HG03175 (cell line): Measurements from ENCODE around the gene PHLDA1.
A peak's percentile ranks its signal among the peaks of the same experiment; 100 is the strongest.

Source experiments
- ATAC-seq: cut with Tn5 transposase; IDR thresholded peaks from one replicate; pipeline ENCODE4 v1.9.1; 2021; ENCODE audit warnings: mild to moderate bottlenecking, moderate library complexity; ENCODE audit not compliant: unreplicated experiment

Gene PHLDA1

GRCh38 chr12:76031414-76032042 lies at the start of gene PHLDA1:
TSS of gene PHLDA1 (minus strand) at chr12:76031776.
- ATAC-seq: peak; percentile 82

GRCh38 chr12:76080729-76081415 lies 49.3 kb upstream of the PHLDA1 start:
- ATAC-seq: no peak

DNA sequence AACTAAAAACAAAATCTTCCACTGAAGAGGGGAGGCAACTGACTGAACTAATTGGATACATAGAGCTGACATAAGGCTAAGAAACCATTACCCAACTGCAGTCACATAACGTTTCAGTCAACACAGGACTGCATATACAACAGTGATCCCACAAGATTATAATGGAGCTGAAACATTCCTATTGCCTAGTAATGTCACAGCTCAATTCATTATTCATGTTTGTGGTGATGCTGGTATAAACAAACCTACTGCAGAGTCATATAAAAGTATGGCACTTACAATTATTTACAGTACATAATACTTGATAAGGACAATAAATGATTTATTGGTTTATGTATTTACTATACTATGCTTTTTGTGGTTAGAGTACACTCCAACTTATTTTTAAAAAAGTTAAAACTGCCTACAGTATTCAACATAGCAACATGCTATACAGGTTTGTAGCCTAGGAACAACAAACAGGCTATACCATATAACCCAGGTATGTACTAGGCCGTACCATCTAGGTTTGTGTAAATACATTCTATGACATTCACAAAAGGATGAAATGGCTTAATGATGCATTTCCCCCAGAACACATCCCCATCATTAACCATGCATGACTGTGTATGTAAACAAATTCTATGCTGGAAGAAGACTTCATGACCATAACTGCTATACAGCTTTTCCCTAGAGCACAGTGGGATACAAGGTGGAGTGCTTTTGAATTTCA lies 48.6 kb upstream of the PHLDA1 start:
- no peak for ATAC-seq

DNA sequence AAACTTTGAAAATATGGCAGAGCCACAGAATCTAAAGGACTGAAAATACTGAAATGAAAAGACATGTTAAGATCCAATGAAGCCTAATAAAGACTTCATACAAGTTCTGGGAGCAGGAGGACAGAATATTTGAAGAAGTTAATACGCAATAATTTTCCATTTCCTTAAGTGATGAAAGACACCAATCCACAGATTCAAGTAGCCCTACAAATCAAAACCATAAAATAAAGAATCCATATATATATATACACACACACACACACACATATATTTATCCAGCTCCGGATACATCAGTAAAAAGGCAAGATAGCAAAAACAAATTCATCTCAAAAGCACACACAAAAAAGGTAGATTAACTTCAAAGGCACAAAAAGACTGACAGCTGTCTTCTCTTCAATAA lies 47.2 kb upstream of the PHLDA1 start:
- ATAC-seq: no peak

DNA sequence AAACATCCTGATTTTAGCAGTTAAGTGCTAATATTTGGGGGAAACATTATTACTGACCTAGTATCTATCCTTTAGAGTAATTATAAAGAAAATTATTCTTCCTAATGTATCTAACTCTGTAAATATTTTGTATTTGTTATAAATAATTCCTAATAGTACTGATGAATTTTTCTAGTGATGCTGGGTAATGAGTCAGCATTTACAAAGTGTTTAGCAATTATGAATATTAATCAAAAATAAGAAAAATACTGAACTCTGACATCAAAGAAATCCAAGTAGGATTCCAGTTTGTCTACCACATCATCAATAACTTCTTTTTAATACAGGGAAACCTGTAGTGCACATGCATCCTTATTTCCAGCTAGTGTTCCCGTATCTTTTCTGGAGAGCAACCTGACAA lies 43.9 kb upstream of the PHLDA1 start:
- ATAC-seq: no peak

DNA sequence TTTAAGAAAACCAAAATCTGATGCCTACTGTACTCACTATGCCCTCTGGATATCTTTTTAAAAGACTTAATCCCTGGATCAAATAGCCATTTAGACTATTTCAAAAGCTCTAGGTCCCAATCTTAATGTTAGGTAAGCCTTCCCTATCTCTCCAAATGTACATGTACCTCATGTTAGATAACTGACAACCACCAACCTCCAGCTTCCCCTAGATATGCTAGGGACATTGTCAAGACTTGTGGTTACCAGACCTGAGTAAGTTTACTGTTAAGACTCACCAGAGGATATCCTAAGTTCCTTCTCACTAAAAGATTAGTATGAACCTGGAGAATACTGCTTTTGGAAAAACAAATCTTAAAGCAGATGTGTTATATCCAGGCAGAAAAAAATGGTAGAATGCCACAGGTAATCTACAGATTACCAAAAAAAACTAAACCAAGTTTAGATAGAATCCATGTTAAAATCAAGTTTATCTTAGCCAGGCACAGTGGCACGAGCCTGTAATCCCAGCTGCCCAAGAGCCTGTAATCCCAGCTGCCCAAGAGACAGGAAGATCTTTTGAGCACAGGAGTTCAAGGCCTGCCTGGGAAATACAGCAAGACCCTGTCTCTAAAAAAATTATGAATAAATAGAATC lies 43.2 kb upstream of the PHLDA1 start:
- ATAC-seq: no peak

DNA sequence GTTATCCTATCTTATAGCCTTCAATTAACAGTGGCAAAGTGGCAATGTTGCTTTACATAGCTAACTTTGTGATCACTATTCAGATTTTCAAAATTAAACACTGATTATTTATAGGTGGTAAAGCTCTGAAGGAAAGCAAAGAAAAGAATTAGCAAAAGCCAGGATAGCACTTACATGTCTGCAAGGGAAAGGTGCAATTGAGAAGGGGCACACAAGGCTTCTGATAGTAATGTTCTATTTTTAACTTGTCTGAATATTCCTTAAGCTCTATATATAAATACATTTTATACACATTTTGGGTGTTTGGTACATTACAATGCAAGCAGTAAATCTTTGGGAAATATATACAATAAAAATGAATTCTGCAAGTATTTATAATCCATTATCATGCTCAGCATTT lies 42.0 kb upstream of the PHLDA1 start:
- no peak for ATAC-seq

GRCh38 chr12:76072568-76072967 lies 41.0 kb upstream of the PHLDA1 start:
- no peak for ATAC-seq

- ATAC-seq: no peak
Measured at GRCh38 chr12:76069339-76069738, 37.8 kb upstream of the PHLDA1 start.

DNA sequence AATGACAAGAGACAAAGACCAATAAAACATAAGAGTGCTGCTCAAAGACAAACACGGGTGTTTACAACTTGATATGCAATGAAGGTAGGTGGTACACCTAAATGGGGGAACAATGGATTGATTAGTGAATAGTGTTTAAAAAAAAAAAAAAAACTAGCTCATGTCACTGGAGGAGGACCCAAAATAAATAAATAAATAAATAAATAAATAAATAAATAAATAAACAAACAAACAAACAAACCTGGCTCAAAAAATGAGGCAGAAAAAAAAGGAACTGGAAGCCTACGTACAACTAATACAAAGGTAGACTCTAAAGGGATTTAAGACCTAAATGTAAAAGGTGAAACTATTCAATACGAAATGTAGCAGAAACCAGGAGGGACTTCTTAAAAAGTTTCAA lies 34.3 kb upstream of the PHLDA1 start:
- no peak for ATAC-seq

- ATAC-seq: no peak
Measured at GRCh38 chr12:76064904-76065303, 33.3 kb upstream of the PHLDA1 start.

DNA sequence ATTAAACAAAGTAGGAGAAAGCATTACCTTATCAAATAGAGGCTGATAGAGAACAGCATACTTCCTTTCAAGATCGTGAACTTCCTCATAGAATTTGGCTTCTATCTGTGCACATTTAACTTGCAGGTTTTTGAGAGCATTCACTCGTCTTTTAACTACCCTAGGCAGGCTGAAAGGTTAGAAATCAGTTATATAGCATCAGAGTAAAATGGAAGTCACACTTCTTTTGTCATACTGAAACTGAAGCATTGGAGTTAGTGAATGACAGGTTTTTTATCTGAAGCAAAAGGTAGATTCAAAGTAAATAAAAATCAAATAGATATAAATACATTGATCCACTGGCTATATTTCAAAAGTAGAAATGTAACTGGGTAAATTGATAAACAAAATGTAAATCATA lies 28.5 kb upstream of the PHLDA1 start:
- ATAC-seq: no peak

DNA sequence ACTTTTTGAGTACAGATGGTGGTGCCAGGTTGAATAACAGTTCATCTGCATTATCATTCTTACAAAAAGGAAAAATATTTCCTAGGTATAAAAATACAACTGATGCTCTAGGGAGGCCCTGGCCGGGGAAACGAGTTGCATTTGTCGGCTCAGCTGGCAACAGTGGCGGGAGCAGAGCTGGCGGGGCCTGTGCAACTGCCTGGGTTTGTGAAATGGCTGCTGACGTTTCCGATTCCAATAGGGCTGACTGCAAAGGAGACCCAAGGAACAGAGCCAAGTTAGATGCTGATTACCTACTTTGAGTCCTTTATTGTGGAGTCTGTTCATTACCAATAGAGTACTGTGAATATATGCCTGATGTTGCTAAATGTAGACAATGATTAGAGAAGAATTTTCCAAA lies 25.8 kb upstream of the PHLDA1 start:
- no peak for ATAC-seq

- ATAC-seq: no peak
Measured at GRCh38 chr12:76055393-76055792, 23.8 kb upstream of the PHLDA1 start.

GRCh38 chr12:76049575-76050251 lies 18.1 kb upstream of the PHLDA1 start:
- ATAC-seq: no peak

DNA sequence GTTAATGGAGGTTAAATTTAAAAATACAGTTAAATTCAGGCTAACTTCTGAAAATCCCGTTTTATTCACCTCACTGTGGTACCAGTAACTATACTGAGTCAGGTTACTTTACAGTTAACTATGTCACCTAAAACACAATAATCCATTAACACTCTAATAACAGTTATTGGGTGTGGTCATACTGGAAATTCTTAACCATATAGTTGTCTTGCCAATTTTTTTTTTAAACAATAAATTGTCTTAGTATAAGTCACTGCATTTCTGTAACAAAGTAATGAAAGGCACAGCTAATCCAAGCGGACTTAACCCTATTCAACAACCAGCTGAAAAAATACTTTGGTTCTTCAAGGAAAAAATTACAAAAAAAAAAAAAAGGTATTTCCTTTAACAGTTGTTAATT lies 16.2 kb upstream of the PHLDA1 start:
- no peak for ATAC-seq

GRCh38 chr12:76047060-76047459 lies 15.5 kb upstream of the PHLDA1 start:
- no peak for ATAC-seq

- ATAC-seq: no peak
Measured at GRCh38 chr12:76043377-76043776, 11.8 kb upstream of the PHLDA1 start.

DNA sequence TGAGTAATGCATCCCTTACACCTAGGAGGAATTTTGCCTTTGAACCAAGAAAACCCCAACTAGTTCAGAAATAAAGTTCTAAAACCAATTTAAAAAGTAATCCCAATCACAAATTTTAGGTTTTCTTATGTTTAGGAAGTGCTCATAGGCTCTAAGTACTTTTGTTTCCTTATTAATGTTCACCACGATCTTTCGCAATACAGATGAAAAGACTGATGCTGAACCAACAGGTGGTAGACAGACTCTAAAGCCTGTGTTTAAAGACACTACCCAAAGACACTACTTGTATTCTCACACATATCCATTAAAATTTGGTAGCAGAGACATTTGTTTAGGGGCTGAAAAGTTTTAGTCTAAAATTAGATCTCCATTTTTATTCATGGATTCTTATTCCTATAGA lies 10.6 kb upstream of the PHLDA1 start:
- no peak for ATAC-seq

DNA sequence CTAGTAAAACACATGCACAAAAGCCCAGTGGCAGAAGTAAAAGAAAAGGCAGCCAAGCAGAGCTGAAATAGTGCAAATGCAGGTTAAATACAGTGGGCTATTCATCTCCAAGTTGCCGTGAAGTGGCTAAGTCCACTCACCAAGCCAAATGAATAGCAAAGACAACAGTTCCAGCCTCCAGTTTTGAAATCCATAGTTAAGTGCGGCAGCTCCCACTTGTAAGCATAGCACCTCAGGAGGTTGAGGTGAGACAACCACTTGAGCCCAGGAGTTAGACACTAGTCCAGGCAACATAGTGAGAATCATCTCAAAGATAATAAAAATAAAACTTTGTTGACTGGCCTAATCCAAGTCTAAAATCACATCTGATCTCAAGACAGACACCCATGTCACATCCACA lies 9.8 kb upstream of the PHLDA1 start:
- no peak for ATAC-seq

- ATAC-seq: no peak
Measured at GRCh38 chr12:76040461-76040860, 8.9 kb upstream of the PHLDA1 start.
